Mesothelial cell of epicardium (in vitro differentiated cells): Measurements from ENCODE around the gene SOCS2. TPM values are rescaled to one million over a fixed set of nuclear protein-coding genes. Genes with fewer than 3 reads are reported as not detected.

Experiments
- DNase-seq, 2 experiments: peaks; one replicate each; pipeline ENCODE4 v3.0.0; 2021; ENCODE audit warnings: low spot score in 2 of 2; ENCODE audit not compliant: unreplicated experiment in 2 of 2
- H3K27ac Mint-ChIP-seq: 2 replicates; pipeline ENCODE4 v1.8.0; 2021; ENCODE audit warnings: mixed read lengths
- H3K27me3 Mint-ChIP-seq: 2 replicates; pipeline ENCODE4 v1.8.0; 2021; ENCODE audit warnings: low read depth, mixed read lengths
- H3K36me3 Mint-ChIP-seq: 2 replicates; pipeline ENCODE4 v1.8.0; 2021; ENCODE audit warnings: mixed read lengths
- H3K4me1 Mint-ChIP-seq: 2 replicates; pipeline ENCODE4 v1.8.0; 2021; ENCODE audit warnings: mixed read lengths
- H3K4me3 Mint-ChIP-seq: 2 replicates; pipeline ENCODE4 v1.8.0; 2021; ENCODE audit warnings: mild to moderate bottlenecking, moderate library complexity, mixed read lengths
- H3K9me3 Mint-ChIP-seq: 2 replicates; pipeline ENCODE4 v1.8.0; 2021; ENCODE audit warnings: mixed read lengths
- CTCF ChIP-seq: fragments of 200-600 bp; sonication (generic); IDR thresholded peaks from one replicate; pipeline ENCODE4 v1.5.0; 2021; ENCODE audit warnings: antibody characterized with exemption; ENCODE audit not compliant: unreplicated experiment
- total RNA-seq: library from RNA; stranded (reverse); gene quantifications from 3 replicates; pipeline ENCODE4 v1.2.1, GENCODE V29; 2021

SOCS2 gene
- total RNA-seq, 1 donor from 2014 or later = 11.8 TPM

- Mint-ChIP-seq H3K36me3 (no peaks in the 10 kb centered on the region), H3K27me3 (no peaks in the 10 kb centered on the region), H3K4me3 (no peak overlapping the region), H3K27ac (no peak overlapping the region), H3K4me1 (peaks cover 11% of the 10 kb centered on the region), H3K9me3 (no peaks in the 10 kb centered on the region)
- no peak for DNase-seq
- TF ChIP-seq CTCF = no peak
Measured at GRCh38 chr12:93599192-93599591, 26.7 kb downstream of the SOCS2 start.

- no peak for DNase-seq
- Mint-ChIP-seq H3K27ac (no peak overlapping the region), H3K9me3 (no peaks in the 10 kb centered on the region), H3K36me3 (no peaks in the 10 kb centered on the region), H3K4me1 (no peaks in the 10 kb centered on the region), H3K4me3 (no peak overlapping the region), H3K27me3 (no peaks in the 10 kb centered on the region)
- no peak for TF ChIP-seq CTCF
Measured at GRCh38 chr12:93601591-93601990, 29.1 kb downstream of the SOCS2 start.

GRCh38 chr12:93602897-93603668 is 30.6 kb downstream of the SOCS2 start:
- Mint-ChIP-seq H3K4me3 (no peak overlapping the region), H3K36me3 (no peaks in the 10 kb centered on the region), H3K27me3 (no peaks in the 10 kb centered on the region)

GRCh38 chr12:93603762-93604161 is 31.3 kb downstream of the SOCS2 start:
- Mint-ChIP-seq H3K27ac (no peak overlapping the region), H3K4me1 (no peaks in the 10 kb centered on the region), H3K36me3 (no peaks in the 10 kb centered on the region), H3K9me3 (no peaks in the 10 kb centered on the region), H3K4me3 (no peak overlapping the region), H3K27me3 (no peaks in the 10 kb centered on the region)
- no peak for DNase-seq
- TF ChIP-seq CTCF = no peak

More at GRCh38 chr12:93602897-93603668, 30.6 kb downstream of the SOCS2 start:
- Mint-ChIP-seq H3K9me3 (no peaks in the 10 kb centered on the region), H3K27ac (no peak overlapping the region), H3K4me1 (no peaks in the 10 kb centered on the region)
- DNase-seq = no peak
- TF ChIP-seq CTCF = no peak

GRCh38 chr12:93608313-93608712 is 35.8 kb downstream of the SOCS2 start:
- Mint-ChIP-seq H3K36me3 (no peaks in the 10 kb centered on the region), H3K27me3 (peaks cover 1% of the 10 kb centered on the region), H3K4me3 (no peak overlapping the region), H3K9me3 (no peaks in the 10 kb centered on the region), H3K4me1 (peaks cover 5% of the 10 kb centered on the region), H3K27ac (no peak overlapping the region)
- no peak for TF ChIP-seq CTCF
- DNase-seq = no peak
